NCI-H187 treated with DMSO at 0.1 percent for 48 hours (cell line): ENCODE measurements around the gene CKB.

Experiments used
- DNase-seq: peaks from one replicate; lab custom pipeline; 2025; lab: John Stamatoyannopoulos, UW

The CKB gene

GRCh38 chr14:103485504-103485903 lies 37.1 kb downstream of the CKB start:
- no peak for DNase-seq

- no peak for DNase-seq
Observed at GRCh38 chr14:103483600-103483999, 39.0 kb downstream of the CKB start.

GRCh38 chr14:103480595-103480994 lies 42.0 kb downstream of the CKB start:
- no peak for DNase-seq

- no peak for DNase-seq
Observed at GRCh38 chr14:103476631-103477030, 46.0 kb downstream of the CKB start.

- DNase-seq: no peak
Observed at GRCh38 chr14:103476065-103476464, 46.6 kb downstream of the CKB start.

GRCh38 chr14:103474893-103475292 lies 47.7 kb downstream of the CKB start:
- DNase-seq: no peak

GRCh38 chr14:103472939-103473338 lies 49.7 kb downstream of the CKB start:
- DNase-seq: no peak
